PC-9 (cell line): ENCODE measurements around the gene VPS11. TPM values are rescaled to one million over a fixed set of nuclear protein-coding genes. Genes with fewer than 3 reads are reported as not detected.
"Not testable (repeated sequence)": the region's sequence is repeated elsewhere in the genome, so short reads cannot be mapped to it uniquely, and the experiment has no call there.

Experiments
- BruUV-seq: library from RNA; stranded (reverse); fragments of 400-500 nt; replicated peaks from 2 replicates; lab custom pipeline; 2021; lab: Mats Ljungman, UMichigan
- CTCF ChIA-PET: fragments of 300-600 bp; sonication (Branson Sonifier 250); formaldehyde crosslinking; loops from one replicate; lab custom pipeline; 2022; ENCODE audit warnings: antibody characterized with exemption; lab: Charles Lee
- POLR2A ChIA-PET: fragments of 300-600 bp; sonication (Branson Sonifier 250); formaldehyde crosslinking; loops from one replicate; lab custom pipeline; 2022; ENCODE audit warnings: antibody characterized with exemption; ENCODE audit not compliant: unreplicated experiment; lab: Charles Lee
- DNase-seq, 2 experiments: peaks; one replicate each; pipeline versions ENCODE4 v3.0.0 to v3.0.0-alpha.2; 2015 to 2022; ENCODE audit warnings: mixed read lengths in 1 of 2
- H2AFZ ChIP-seq: fragments of 200-600 bp; sonication (generic); 2 replicates; pipeline ENCODE4 v1.8.1; 2017; ENCODE audit warnings: antibody characterized with exemption
- H3F3A ChIP-seq: fragments of 200-600 bp; sonication (generic); 2 replicates; pipeline ENCODE4 v1.8.1; 2017; ENCODE audit warnings: antibody characterized with exemption, mild to moderate bottlenecking, low read depth; ENCODE audit not compliant: insufficient read depth
- H3K27ac ChIP-seq: fragments of 200-600 bp; sonication (generic); 2 replicates; pipeline ENCODE4 v1.6.1; 2016; ENCODE audit warnings: mixed run types
- H3K27me3 ChIP-seq: fragments of 200-600 bp; sonication (generic); 2 replicates; pipeline ENCODE4 v1.6.1; 2016; ENCODE audit warnings: low read depth, mixed run types; ENCODE audit not compliant: insufficient read depth
- H3K36me3 ChIP-seq: fragments of 200-600 bp; sonication (generic); 2 replicates; pipeline ENCODE4 v1.6.1; 2016; ENCODE audit warnings: low read depth, mixed run types
- H3K4me1 ChIP-seq: fragments of 200-600 bp; sonication (generic); replicated peaks from 2 replicates; pipeline ENCODE4 v1.6.1; 2016; ENCODE audit warnings: mixed run types; ENCODE audit not compliant: insufficient read depth
- H3K4me2 ChIP-seq: fragments of 200-600 bp; sonication (generic); 2 replicates; pipeline ENCODE4 v1.6.1; 2017; ENCODE audit warnings: mixed run types
- H3K4me3 ChIP-seq: fragments of 200-600 bp; sonication (generic); 2 replicates; pipeline ENCODE4 v1.6.1; 2016; ENCODE audit warnings: mixed run types
- H3K79me2 ChIP-seq: fragments of 200-600 bp; sonication (generic); 2 replicates; pipeline ENCODE4 v1.6.1; 2017; ENCODE audit warnings: low read depth, mixed run types
- H3K9me2 ChIP-seq: fragments of 200-600 bp; sonication (generic); 2 replicates; pipeline ENCODE4 v1.8.1; 2017; ENCODE audit warnings: mild to moderate bottlenecking; ENCODE audit not compliant: insufficient read depth
- H3K9me3 ChIP-seq: fragments of 200-600 bp; sonication (generic); 2 replicates; pipeline ENCODE4 v1.8.1; 2016; ENCODE audit warnings: low read depth; ENCODE audit not compliant: insufficient read depth
- H4K20me1 ChIP-seq: fragments of 200-600 bp; sonication (generic); 2 replicates; pipeline ENCODE4 v1.8.1; 2017; ENCODE audit not compliant: insufficient read depth
- EZH2 ChIP-seq: fragments of 200-600 bp; sonication (generic); IDR thresholded peaks from 2 replicates; pipeline ENCODE4 v1.8.0; 2017; ENCODE audit warnings: antibody characterized with exemption, low read depth
- intact Hi-C: fragments of 100-400 bp; cut with micrococcal nuclease; formaldehyde crosslinking; loops from one replicate; pipeline ENCODE4 v1.10.0; 2022; ENCODE audit not compliant: unreplicated experiment
- total RNA-seq: library from RNA; stranded (reverse); gene quantifications from 2 replicates; pipeline ENCODE4 v1.2.3, GENCODE V29; 2021
- TF ChIP-seq, protein P1 (sequence below): fragments of 200-600 bp; sonication (generic); conservative IDR thresholded peaks from 2 replicates; pipeline ENCODE4 v1.6.1; 2017; ENCODE audit warnings: mixed run types, antibody characterized with exemption, mild to moderate bottlenecking, moderate library complexity

VPS11 gene
- total RNA-seq, 1 experiment from 2014 or later = 21.1 TPM

DNA sequence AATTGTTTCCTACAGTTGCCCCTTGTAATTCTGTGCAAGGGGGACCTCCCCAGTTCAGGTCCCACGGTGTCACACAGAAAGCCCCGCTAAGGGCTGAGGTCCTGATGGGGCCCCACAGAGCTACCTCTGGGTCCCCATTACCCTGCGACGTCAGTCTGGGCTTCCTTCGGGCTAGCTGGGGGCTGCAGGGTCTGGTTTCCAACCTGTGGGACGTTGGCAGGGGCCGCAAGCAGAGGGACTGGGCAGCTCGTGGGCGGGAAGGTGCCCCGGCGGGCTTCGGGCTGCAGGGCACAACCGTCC lies 37.6 kb upstream of the VPS11 start:
- Histone ChIP-seq H3K4me3 (peak overlapping the region; percentile 80), H3K27me3 (no peaks in the 10 kb centered on the region), H3K9me2 (no peaks in the 10 kb centered on the region), H3K36me3 (0 out of 2 replicates have a peak, but pooled peaks cover 5% of the 10 kb centered on the region), H3K27ac (no peak overlapping the region), H4K20me1 (no peaks in the 10 kb centered on the region), H3F3A (peaks cover 21% of the 10 kb centered on the region; the same call in 1 of the 2 replicates), H3K4me1 (peaks cover 14% of the 10 kb centered on the region; the same call in 1 of the 2 replicates), H3K79me2 (peaks cover 16% of the 10 kb centered on the region), H3K9me3 (no peaks in the 10 kb centered on the region), H2AFZ (peak overlapping the region; percentile 99), H3K4me2 (peak overlapping the region; percentile 98)
- POLR2A ChIA-PET = interaction anchor here (0.6 kb wide), 2 partner anchors 73 to 165 kb away, joined by 3 to 11 read pairs; no protein-coding TSS in a partner anchor
- CTCF ChIA-PET = interaction anchor here (0.7 to 1.5 kb wide), 2 partner anchors 38 to 79 kb away, joined by 3 to 7 read pairs; partner anchors contain the start of gene VPS11
- intact Hi-C loops = no loop called here
- TF ChIP-seq EZH2 = no peak
- TF ChIP-seq, protein P1, sequence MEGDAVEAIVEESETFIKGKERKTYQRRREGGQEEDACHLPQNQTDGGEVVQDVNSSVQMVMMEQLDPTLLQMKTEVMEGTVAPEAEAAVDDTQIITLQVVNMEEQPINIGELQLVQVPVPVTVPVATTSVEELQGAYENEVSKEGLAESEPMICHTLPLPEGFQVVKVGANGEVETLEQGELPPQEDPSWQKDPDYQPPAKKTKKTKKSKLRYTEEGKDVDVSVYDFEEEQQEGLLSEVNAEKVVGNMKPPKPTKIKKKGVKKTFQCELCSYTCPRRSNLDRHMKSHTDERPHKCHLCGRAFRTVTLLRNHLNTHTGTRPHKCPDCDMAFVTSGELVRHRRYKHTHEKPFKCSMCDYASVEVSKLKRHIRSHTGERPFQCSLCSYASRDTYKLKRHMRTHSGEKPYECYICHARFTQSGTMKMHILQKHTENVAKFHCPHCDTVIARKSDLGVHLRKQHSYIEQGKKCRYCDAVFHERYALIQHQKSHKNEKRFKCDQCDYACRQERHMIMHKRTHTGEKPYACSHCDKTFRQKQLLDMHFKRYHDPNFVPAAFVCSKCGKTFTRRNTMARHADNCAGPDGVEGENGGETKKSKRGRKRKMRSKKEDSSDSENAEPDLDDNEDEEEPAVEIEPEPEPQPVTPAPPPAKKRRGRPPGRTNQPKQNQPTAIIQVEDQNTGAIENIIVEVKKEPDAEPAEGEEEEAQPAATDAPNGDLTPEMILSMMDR = no peak
- DNase-seq = no peak
- BruUV-seq = TSS peak; percentile 57

DNA sequence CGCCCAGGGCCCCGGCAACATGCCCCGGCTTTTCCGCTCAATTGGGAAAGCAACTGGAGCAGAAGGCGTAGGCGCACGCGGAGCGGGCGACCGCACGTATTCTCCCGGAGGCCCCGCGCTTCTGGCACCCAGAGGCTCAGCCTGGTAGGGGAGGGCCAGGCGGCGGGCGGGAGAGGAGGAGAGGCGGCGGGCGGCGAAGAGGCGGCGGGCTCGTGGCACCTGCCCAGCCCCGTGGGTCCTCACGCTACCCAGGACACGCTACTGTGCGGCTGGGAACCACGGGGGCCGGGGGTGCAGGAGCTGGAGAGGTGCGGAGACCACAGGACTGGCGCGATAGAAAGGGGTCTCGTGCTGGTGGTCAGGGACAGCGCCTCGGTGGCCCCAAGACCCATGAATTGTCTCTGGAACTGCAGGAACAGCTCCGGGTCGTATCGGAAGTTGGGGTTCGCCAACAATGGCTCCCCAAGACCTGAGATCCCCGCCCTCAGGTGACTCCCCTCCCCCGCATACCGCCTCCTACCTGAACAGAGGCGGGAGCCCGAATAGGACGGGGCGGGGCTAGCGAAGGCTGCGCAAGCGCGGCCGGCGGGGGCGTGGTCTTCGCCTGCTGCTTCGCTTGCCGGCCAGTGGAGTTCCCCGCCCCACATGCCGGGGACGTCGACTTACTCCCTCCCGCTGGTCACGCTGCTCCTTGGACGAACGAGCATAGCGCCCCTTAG lies 37.1 kb upstream of the VPS11 start, which contains the start of gene SLC37A4:
SLC37A4 (minus strand) TSS at position 549 of the 719 bp plus-strand sequence.
- H3K4me3 ChIP-seq = peak within 1 kb of the TSS; percentile 80
- no peaks in the 10 kb centered on the region for H4K20me1 ChIP-seq
- peak within 1 kb of the TSS; percentile 99 for H2AFZ ChIP-seq
- no peaks in the 10 kb centered on the region for H3K9me2 ChIP-seq
- no peaks in the 10 kb centered on the region for H3K36me3 ChIP-seq
- ChIA-PET POLR2A (interaction anchor here (0.5 to 0.6 kb wide), 3 partner anchors 8 to 165 kb away, joined by 3 to 11 read pairs (median 3); no protein-coding TSS in a partner anchor), CTCF (interaction anchor here (0.7 to 1.5 kb wide), 2 partner anchors 37 to 80 kb away, joined by 3 to 7 read pairs; partner anchors contain the start of gene VPS11)
- H3K9me3 ChIP-seq = no peaks in the 10 kb centered on the region
- intact Hi-C loops = no loop called here
- H3F3A ChIP-seq = peaks cover 23% of the 10 kb centered on the region; the same call in 1 of the 2 replicates
- no TSS peak for BruUV-seq
- DNase-seq = peak; percentile 98 to 99
- H3K4me1 ChIP-seq = peaks cover 14% of the 10 kb centered on the region; the same call in 1 of the 2 replicates
- no peaks in the 10 kb centered on the region for H3K27me3 ChIP-seq
- TF ChIP-seq, protein P1 = no peak; the same call in 1 of the 2 replicates
- no peak for TF ChIP-seq EZH2
- peaks cover 16% of the 10 kb centered on the region for H3K79me2 ChIP-seq
- H3K4me2 ChIP-seq = peak within 1 kb of the TSS; percentile 98
- H3K27ac ChIP-seq = no peak within 1 kb of the TSS

DNA sequence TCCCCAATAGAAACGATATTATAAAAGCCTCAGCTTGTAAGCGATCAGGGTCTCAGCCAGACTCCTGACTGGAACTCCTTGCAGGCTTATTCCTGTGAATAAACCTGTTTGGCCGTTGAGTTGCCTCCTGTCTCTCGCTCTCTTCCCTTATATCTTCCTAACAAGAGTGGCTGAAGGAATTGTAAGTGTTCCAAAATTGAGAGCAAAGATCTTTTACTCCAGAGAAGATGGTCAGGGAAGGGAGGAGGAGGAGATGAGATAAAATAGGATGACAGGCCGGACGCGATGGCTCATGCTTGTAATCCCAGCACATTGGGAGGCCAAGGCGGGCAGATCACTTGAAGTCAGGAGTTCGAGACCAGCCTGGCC lies 35.7 kb upstream of the VPS11 start:
- H4K20me1 ChIP-seq = no peaks in the 10 kb centered on the region
- H3K27ac ChIP-seq = no peak overlapping the region
- H3K4me1 ChIP-seq = peaks cover 14% of the 10 kb centered on the region; the same call in 1 of the 2 replicates
- no TSS peak for BruUV-seq
- intact Hi-C loops = no loop called here
- no peaks in the 10 kb centered on the region for H3K9me2 ChIP-seq
- H3K36me3 ChIP-seq = no peaks in the 10 kb centered on the region
- H2AFZ ChIP-seq = no peak overlapping the region; the same call in 1 of the 2 replicates
- H3K27me3 ChIP-seq = no peaks in the 10 kb centered on the region
- H3K4me3 ChIP-seq = no peak overlapping the region
- H3K4me2 ChIP-seq = no peak overlapping the region
- peaks cover 16% of the 10 kb centered on the region for H3K79me2 ChIP-seq
- peak in 1 of 2 experiments; percentile 12 for DNase-seq
- CTCF ChIA-PET = interaction anchor here (0.6 to 0.8 kb wide), 2 partner anchors 8 to 24 kb away, joined by 3 to 6 read pairs; no protein-coding TSS in a partner anchor
- POLR2A ChIA-PET = no interaction called here
- TF ChIP-seq, protein P1 = no peak
- no peak for TF ChIP-seq EZH2
- peaks cover 23% of the 10 kb centered on the region; the same call in 1 of the 2 replicates for H3F3A ChIP-seq
- no peaks in the 10 kb centered on the region for H3K9me3 ChIP-seq

GRCh38 chr11:119033421-119033820 lies 34.2 kb upstream of the VPS11 start:
- peaks cover 16% of the 10 kb centered on the region for H3K79me2 ChIP-seq
- H3K36me3 ChIP-seq, H3K27me3 ChIP-seq, intact Hi-C loops, H3K4me2 ChIP-seq, BruUV-seq, DNase-seq, POLR2A ChIA-PET, H3K27ac ChIP-seq, H4K20me1 ChIP-seq, H3K9me3 ChIP-seq, H3K4me3 ChIP-seq, H3K9me2 ChIP-seq, H2AFZ ChIP-seq: not testable (repeated sequence)
- peaks cover 23% of the 10 kb centered on the region for H3F3A ChIP-seq
- H3K4me1 ChIP-seq = peaks cover 14% of the 10 kb centered on the region; the same call in 1 of the 2 replicates
- CTCF ChIA-PET = interaction anchor here (0.6 to 0.7 kb wide), 6 partner anchors 11 to 304 kb away, joined by 3 to 8 read pairs (median 6); no protein-coding TSS in a partner anchor
